MM.1S (cell line): ENCODE data around the gene FXYD2.

Source experiments
- DNase-seq: peaks from one replicate; pipeline ENCODE4 v3.0.0-alpha.2; 2015
- H2AFZ ChIP-seq: fragments of 300-600 bp; sonication (generic); 2 replicates; pipeline ENCODE4 v1.6.0; 2016; ENCODE audit warnings: antibody characterized with exemption, low read length
- H3F3A ChIP-seq: fragments of 300-600 bp; sonication (generic); 2 replicates; pipeline ENCODE4 v1.6.1; 2016; ENCODE audit warnings: mild to moderate bottlenecking, antibody characterized with exemption, low read length, moderate library complexity, mixed read lengths; ENCODE audit not compliant: insufficient read depth
- H3K27ac ChIP-seq: fragments of 300-600 bp; sonication (generic); 2 replicates; pipeline ENCODE4 v1.5.1; 2016; ENCODE audit warnings: mild to moderate bottlenecking, low read length
- H3K27me3 ChIP-seq: fragments of 300-600 bp; sonication (generic); replicated peaks from 2 replicates; pipeline ENCODE4 v1.6.0; 2016; ENCODE audit warnings: low read length; ENCODE audit not compliant: insufficient read depth
- H3K36me3 ChIP-seq: fragments of 300-600 bp; sonication (generic); replicated peaks from 2 replicates; pipeline ENCODE4 v1.6.1; 2016; ENCODE audit warnings: mild to moderate bottlenecking, low read length, mixed read lengths; ENCODE audit not compliant: insufficient read depth
- H3K4me1 ChIP-seq: fragments of 300-600 bp; sonication (generic); 2 replicates; pipeline ENCODE4 v1.6.1; 2016; ENCODE audit warnings: low read length, mixed read lengths
- H3K4me2 ChIP-seq: fragments of 300-600 bp; sonication (generic); 2 replicates; pipeline ENCODE4 v1.6.0; 2016; ENCODE audit warnings: low read depth, low read length
- H3K4me3 ChIP-seq: fragments of 300-600 bp; sonication (generic); 2 replicates; pipeline ENCODE4 v1.5.1; 2016; ENCODE audit warnings: low read length, mixed read lengths
- H3K79me2 ChIP-seq: fragments of 300-600 bp; sonication (generic); 2 replicates; pipeline ENCODE4 v1.6.1; 2016; ENCODE audit warnings: mixed run types, low read length, mixed read lengths
- H3K9ac ChIP-seq: fragments of 300-600 bp; sonication (generic); 2 replicates; pipeline ENCODE4 v1.6.1; 2016; ENCODE audit warnings: low read length, mixed read lengths
- H3K9me2 ChIP-seq: fragments of 300-600 bp; sonication (generic); replicated peaks from 2 replicates; pipeline ENCODE4 v1.6.1; 2016; ENCODE audit warnings: mild to moderate bottlenecking, low read length, mixed read lengths; ENCODE audit not compliant: insufficient read depth
- H3K9me3 ChIP-seq: fragments of 300-600 bp; sonication (generic); replicated peaks from 2 replicates; pipeline ENCODE4 v1.6.1; 2016; ENCODE audit warnings: mild to moderate bottlenecking, low read length, mixed read lengths; ENCODE audit not compliant: insufficient read depth
- H4K20me1 ChIP-seq: fragments of 300-600 bp; sonication (generic); 2 replicates; pipeline ENCODE4 v1.6.1; 2016; ENCODE audit warnings: mild to moderate bottlenecking, low read length, moderate library complexity, mixed read lengths; ENCODE audit not compliant: insufficient read depth
- EZH2 ChIP-seq: fragments of 300-600 bp; sonication (generic); optimal IDR thresholded peaks from 2 replicates; pipeline ENCODE3; 2017; ENCODE audit warnings: low read depth, mild to moderate bottlenecking, antibody characterized with exemption, low read length, mixed read lengths
- EZH2phosphoT487 ChIP-seq: fragments of 300-600 bp; sonication (generic); IDR thresholded peaks from 2 replicates; pipeline ENCODE4 v1.6.1; 2018; ENCODE audit warnings: antibody characterized with exemption, low read length
- TF ChIP-seq, protein P1 (sequence below): fragments of 300-600 bp; sonication (generic); IDR thresholded peaks from 2 replicates; pipeline ENCODE4 v1.5.1; 2016; ENCODE audit warnings: antibody characterized with exemption, low read length, mixed read lengths

FXYD2 gene

GRCh38 chr11:117837791-117838190, 13.2 kb upstream of the FXYD2 start:
- no peaks in the 10 kb centered on the region for H3K4me1 ChIP-seq
- peaks cover 41% of the 10 kb centered on the region for H3K27me3 ChIP-seq
- H3K4me3 ChIP-seq = no peak overlapping the region

GRCh38 chr11:117837070-117837776, 12.7 kb upstream of the FXYD2 start:
- DNase-seq = no peak
- H3K4me1 ChIP-seq = no peaks in the 10 kb centered on the region
- TF ChIP-seq, protein P1, sequence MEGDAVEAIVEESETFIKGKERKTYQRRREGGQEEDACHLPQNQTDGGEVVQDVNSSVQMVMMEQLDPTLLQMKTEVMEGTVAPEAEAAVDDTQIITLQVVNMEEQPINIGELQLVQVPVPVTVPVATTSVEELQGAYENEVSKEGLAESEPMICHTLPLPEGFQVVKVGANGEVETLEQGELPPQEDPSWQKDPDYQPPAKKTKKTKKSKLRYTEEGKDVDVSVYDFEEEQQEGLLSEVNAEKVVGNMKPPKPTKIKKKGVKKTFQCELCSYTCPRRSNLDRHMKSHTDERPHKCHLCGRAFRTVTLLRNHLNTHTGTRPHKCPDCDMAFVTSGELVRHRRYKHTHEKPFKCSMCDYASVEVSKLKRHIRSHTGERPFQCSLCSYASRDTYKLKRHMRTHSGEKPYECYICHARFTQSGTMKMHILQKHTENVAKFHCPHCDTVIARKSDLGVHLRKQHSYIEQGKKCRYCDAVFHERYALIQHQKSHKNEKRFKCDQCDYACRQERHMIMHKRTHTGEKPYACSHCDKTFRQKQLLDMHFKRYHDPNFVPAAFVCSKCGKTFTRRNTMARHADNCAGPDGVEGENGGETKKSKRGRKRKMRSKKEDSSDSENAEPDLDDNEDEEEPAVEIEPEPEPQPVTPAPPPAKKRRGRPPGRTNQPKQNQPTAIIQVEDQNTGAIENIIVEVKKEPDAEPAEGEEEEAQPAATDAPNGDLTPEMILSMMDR = no peak
- TF ChIP-seq EZH2 (no peak), EZH2phosphoT487 (no peak)

More at GRCh38 chr11:117837791-117838190, 13.2 kb upstream of the FXYD2 start:
- H3F3A ChIP-seq = no peaks in the 10 kb centered on the region
- no peak overlapping the region for H3K27ac ChIP-seq
- H3K9me2 ChIP-seq = no peaks in the 10 kb centered on the region
- H3K9me3 ChIP-seq = no peaks in the 10 kb centered on the region
- H4K20me1 ChIP-seq = no peaks in the 10 kb centered on the region
- H3K9ac ChIP-seq = no peak overlapping the region
- H3K79me2 ChIP-seq = no peaks in the 10 kb centered on the region
- no peak for TF ChIP-seq EZH2
- TF ChIP-seq EZH2phosphoT487 = no peak
- H3K36me3 ChIP-seq = no peaks in the 10 kb centered on the region
- H3K4me2 ChIP-seq = no peak overlapping the region
- DNase-seq = no peak
- H2AFZ ChIP-seq = no peak overlapping the region

DNA sequence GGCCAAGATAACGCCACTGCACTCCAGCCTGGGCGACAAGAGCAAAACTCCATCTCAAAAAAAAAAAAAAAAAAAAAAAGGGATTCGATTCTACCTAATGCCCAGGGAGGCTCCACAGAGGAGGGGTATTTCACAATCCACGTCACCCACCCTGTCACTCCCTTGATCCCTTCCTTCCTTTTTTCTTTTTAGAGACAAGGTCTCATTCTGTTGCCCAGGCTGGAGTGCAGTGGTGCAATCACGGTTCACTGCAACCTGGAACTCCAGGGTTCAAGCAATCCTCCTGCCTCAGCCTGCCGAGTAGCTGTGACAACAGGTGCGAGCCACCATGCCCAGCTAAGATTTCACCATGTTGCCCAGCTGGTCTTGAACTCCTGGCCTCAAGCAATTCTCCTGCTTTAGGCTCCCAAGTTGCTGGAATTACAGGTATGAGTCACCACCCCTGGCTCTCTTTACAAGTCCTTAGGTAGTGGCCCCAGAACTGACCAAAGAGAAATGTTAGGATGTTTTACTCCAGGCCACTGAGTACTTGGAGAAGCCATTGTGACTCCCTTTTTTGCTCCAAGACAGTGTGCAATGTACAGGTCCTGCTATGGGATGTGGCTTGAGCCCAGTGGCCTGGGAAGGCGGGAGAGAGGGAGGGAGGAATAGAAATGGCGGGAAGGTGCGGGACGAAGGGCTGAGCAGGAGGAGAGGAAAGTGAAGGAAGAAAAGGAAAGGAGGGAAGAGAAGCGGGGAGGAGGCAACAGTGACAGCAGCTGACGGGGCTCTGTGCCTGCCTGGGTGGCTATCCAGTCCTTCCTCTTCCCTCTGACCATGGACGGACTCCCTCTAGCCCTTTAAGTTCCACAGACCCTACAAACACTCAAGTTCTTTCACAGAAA, 11.8 kb upstream of the FXYD2 start:
- no peak for DNase-seq
- Histone ChIP-seq H3F3A (no peaks in the 10 kb centered on the region), H3K36me3 (no peaks in the 10 kb centered on the region), H3K4me1 (no peaks in the 10 kb centered on the region), H2AFZ (no peak overlapping the region), H3K9me3 (no peaks in the 10 kb centered on the region), H3K79me2 (no peaks in the 10 kb centered on the region), H4K20me1 (no peaks in the 10 kb centered on the region), H3K27me3 (peaks cover 41% of the 10 kb centered on the region), H3K9me2 (no peaks in the 10 kb centered on the region), H3K9ac (no peak overlapping the region), H3K4me2 (no peak overlapping the region), H3K27ac (no peak overlapping the region), H3K4me3 (no peak overlapping the region)
- TF ChIP-seq, protein P1 = no peak
- TF ChIP-seq EZH2 = no peak

More at GRCh38 chr11:117837070-117837776, 12.7 kb upstream of the FXYD2 start:
- Histone ChIP-seq H3K27ac (no peak overlapping the region), H3K27me3 (peaks cover 41% of the 10 kb centered on the region), H2AFZ (no peak overlapping the region), H3K4me3 (no peak overlapping the region), H3K9ac (no peak overlapping the region), H3K36me3 (no peaks in the 10 kb centered on the region), H4K20me1 (no peaks in the 10 kb centered on the region), H3F3A (no peaks in the 10 kb centered on the region), H3K79me2 (no peaks in the 10 kb centered on the region), H3K4me2 (no peak overlapping the region), H3K9me3 (no peaks in the 10 kb centered on the region), H3K9me2 (no peaks in the 10 kb centered on the region)
